Measurements from ENCODE around the gene SRPK2.

SRPK2 gene

DNA sequence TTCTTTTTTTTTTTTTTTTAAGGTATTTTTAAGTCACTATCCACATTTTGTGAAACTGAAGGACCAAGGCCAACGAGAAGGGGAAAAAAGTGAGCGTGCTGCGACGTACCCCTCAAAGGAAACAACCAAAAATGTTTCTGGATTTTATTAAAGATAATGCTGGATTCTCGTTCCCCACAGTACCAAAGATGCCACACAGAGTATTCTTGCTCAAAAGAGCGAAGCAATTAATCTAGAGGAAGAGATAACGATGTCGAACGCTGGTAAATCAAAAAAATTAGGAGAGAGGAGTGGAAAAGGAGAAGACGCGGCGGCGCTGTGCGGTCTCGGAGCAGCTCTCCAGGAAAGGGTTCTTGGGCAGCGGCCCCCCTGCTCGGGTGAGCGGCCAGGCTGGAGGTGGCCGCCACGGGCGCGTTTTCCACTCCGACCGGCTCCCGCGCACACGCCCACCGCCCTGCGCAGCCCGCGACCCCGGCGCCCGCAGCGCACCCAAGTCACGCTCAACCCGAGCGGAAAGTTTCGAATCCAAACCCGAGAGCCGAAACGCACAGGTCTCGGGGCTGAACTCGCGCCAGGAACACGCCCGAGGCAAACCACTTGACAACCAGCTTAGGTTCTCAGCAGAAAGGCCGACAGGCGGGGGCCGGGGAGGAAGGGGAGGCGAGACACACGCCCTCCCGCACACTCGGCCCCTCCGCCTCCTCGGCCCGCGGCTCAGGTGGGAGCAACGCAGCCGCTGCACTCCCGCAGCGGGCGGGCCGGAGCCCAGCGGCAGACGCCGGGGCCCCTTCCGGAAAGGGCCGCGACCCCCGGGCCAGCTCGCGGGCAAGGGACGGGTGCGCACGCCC is 989 bp downstream of the SRPK2 start:
- DNase-seq (ENCODE audit: low read depth), result peak; percentile 78
- TF ChIP-seq MYC (IDR thresholded peaks at IDR 0.05; ENCODE audit: low read depth, low read length), result peak; percentile 27; the same call in 1 of the 2 replicates
- TF ChIP-seq MAX (IDR thresholded peaks at IDR 0.05; ENCODE audit: low read depth, low read length), result 0 out of 2 replicates have a peak, but pooled peaks have one; percentile 43
- TF ChIP-seq CTCF (IDR thresholded peaks at IDR 0.05; ENCODE audit: low read depth, low read length), result no peak
- no peak for TF ChIP-seq POLR2A (IDR thresholded peaks at IDR 0.05; ENCODE audit: extremely low read depth, insufficient read length)
- peak overlapping the region; percentile 58 for H3K4me3 ChIP-seq (ENCODE audit: low read depth, low read length)

DNA sequence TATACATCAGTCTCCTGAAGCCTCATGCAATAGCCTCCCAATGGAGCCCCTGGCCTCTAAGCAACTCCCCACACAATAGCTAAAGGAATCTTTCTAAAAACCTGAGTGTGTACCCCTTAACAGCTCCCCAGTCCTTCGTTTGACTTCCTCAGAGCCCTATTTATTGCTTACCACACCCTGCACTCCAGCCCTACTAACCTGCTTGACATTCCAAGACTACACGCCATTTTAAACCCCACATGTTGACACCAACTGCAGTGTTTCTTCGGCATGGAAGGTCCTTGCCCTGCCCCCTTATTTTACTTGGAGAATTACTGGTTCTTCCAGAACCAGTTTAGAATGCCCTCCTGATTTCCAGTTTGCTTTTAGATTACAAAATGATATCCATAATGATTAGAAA is 10.8 kb downstream of the SRPK2 start:
- no peak for DNase-seq (ENCODE audit: low read depth)
- TF ChIP-seq MAX (IDR thresholded peaks at IDR 0.05; ENCODE audit: low read depth, low read length), result no peak
- no peak for TF ChIP-seq POLR2A (IDR thresholded peaks at IDR 0.05; ENCODE audit: extremely low read depth, insufficient read length)
- TF ChIP-seq MYC (IDR thresholded peaks at IDR 0.05; ENCODE audit: low read depth, low read length), result no peak
- TF ChIP-seq CTCF (IDR thresholded peaks at IDR 0.05; ENCODE audit: low read depth, low read length), result no peak
- H3K4me3 ChIP-seq (ENCODE audit: low read depth, low read length), result no peak overlapping the region

DNA sequence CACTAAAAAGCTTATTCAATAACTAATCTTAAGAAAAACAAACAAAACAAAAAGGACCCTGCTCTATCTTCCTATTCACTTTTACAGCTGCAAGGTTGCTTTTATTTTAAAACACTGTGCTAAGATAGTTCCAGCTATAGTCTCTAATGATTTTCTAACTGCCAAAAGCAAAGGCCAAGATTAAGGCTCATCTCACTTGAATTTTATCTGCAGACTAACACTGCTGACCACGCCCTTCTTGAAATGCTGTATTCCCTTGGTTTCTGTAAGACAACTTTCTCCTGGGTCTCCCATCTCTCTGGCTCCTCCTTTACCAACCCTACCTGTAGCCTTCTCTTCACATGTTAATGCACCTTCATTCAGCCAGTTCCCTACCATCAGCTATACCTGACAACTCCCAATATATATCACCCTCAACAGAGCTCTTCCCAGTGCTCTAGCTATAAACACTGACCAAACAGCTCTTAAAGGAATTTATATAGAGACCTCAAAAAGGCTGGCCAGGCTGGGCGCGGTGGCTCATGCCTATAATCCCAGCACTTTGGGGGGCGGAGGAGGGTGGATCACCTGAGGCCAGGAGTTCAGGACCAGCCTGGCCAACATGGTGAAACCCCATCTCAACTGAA is 11.7 kb downstream of the SRPK2 start:
- TF ChIP-seq POLR2A (IDR thresholded peaks at IDR 0.05; ENCODE audit: extremely low read depth, insufficient read length) (no peak), CTCF (IDR thresholded peaks at IDR 0.05; ENCODE audit: low read depth, low read length) (no peak), MYC (IDR thresholded peaks at IDR 0.05; ENCODE audit: low read depth, low read length) (no peak), MAX (IDR thresholded peaks at IDR 0.05; ENCODE audit: low read depth, low read length) (no peak)
- H3K4me3 ChIP-seq (ENCODE audit: low read depth, low read length), result no peak overlapping the region
- no peak for DNase-seq (ENCODE audit: low read depth)

DNA sequence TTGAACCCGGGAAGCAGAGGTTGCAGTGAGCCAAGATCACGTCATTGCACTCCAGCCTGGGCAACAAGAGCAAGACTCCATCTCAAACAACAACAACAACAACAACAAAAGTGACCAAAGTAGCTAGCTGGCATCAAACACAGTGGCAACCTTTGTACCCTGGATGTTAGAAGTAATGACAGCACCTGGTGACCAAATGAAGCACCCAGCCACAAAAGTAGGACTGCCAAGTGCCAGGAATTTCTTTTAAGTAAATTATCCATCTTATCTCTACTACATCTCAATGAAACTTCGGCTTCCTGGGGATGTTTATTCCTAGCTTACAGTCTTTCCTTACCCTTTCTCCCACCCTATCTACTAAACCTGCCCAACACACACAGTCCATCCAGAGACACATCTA is 18.8 kb downstream of the SRPK2 start:
- TF ChIP-seq MAX (IDR thresholded peaks at IDR 0.05; ENCODE audit: low read depth, low read length) (no peak), MYC (IDR thresholded peaks at IDR 0.05; ENCODE audit: low read depth, low read length) (no peak)
- no peak for DNase-seq (ENCODE audit: low read depth)
- H3K4me3 ChIP-seq (ENCODE audit: low read depth, low read length), result no peak overlapping the region

DNA sequence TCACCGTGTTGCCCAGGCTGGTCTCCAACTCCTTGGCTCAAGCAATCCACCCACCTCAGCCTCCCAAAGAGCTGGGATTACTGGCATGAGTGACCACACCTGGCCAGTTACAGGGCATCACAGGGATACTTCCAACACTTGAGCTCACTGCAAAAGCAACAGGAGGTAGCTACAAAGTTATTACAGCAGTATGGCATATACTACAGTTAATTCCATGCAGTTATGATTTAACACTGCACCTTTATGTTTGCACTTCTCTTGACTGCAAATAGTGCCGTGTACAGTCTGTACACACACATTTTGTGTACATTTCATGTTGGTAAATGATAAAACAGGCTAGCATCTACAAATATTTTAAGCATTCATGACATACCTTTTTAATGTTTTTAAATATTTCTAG is 21.3 kb downstream of the SRPK2 start:
- DNase-seq (ENCODE audit: low read depth), result no peak
- H3K4me3 ChIP-seq (ENCODE audit: low read depth, low read length), result no peak overlapping the region
- TF ChIP-seq MYC (IDR thresholded peaks at IDR 0.05; ENCODE audit: low read depth, low read length) (no peak), MAX (IDR thresholded peaks at IDR 0.05; ENCODE audit: low read depth, low read length) (no peak), POLR2A (IDR thresholded peaks at IDR 0.05; ENCODE audit: extremely low read depth, insufficient read length) (no peak)

DNA sequence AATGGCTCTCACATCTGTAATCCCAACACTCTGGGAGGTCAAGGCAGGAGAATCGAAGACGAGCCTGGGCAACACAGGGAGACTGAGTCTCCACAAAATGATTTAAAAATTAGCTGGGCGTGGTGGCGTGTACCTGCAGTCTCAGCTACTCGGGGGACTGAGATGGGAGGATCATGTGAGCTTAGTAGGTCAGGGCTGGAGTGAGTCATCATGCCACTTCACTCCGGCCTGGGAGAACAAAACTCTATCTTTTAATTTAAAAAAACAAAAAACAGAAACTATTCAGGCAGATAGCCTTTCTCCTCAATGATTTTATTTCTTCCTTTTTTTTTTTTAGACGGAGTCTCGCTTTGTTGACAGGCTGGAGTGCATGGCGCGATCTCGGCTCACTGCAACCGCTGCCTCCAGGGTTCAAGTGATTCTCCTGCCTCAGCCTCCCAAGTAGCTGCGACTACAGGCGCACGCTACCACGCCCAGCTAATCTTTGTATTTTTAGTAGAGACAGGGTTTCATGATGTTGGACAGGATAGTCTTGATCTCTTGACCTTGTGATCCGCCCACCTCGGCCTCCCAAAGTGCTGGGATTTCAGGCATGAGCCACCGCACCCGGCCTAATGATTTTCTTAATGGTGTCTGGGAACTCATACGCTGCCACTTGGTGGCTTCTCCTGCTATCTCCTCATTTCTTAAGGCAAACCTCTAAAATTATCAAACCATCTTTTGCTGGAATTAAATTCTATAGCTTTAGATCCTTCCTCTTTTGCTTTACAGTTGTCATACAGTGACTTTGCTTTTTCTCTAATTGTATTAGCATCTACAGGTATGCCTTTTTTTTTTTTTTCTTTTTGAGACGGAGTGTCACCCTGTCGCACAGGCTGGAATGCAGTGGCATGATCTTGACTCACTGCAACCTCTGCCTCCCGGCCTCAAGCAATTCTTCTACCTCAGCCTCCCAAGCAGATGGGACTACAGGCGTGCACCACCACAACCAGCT is 22.9 kb downstream of the SRPK2 start:
- no peak for TF ChIP-seq POLR2A (IDR thresholded peaks at IDR 0.05; ENCODE audit: extremely low read depth, insufficient read length)
- TF ChIP-seq MYC (IDR thresholded peaks at IDR 0.05; ENCODE audit: low read depth, low read length), result no peak
- TF ChIP-seq CTCF (IDR thresholded peaks at IDR 0.05; ENCODE audit: low read depth, low read length), result no peak
- no peak for TF ChIP-seq MAX (IDR thresholded peaks at IDR 0.05; ENCODE audit: low read depth, low read length)
- H3K4me3 ChIP-seq (ENCODE audit: low read depth, low read length), result no peak overlapping the region
- DNase-seq (ENCODE audit: low read depth), result no peak

Measured in NB4 (cell line).